Subcutaneous abdominal adipose tissue (tissue), 5 donors: ENCODE results near the gene NPFFR2.

Experiments used
- H3K27ac ChIP-seq: one replicate; pipeline ENCODE4 v1.7.0; 2013; ENCODE audit warnings: low read depth, mild to moderate bottlenecking, inconsistent platforms, low read length, moderate library complexity
- H3K27me3 ChIP-seq, 5 donors: one replicate each; pipeline ENCODE4 v1.7.0; 2013; ENCODE audit warnings: low read length in 5 of 5, inconsistent platforms in 1 of 5; ENCODE audit not compliant: control insufficient read depth in 5 of 5, insufficient read depth in 4 of 5
- H3K36me3 ChIP-seq, 5 donors: one replicate each; pipeline ENCODE4 v1.7.0; 2013; ENCODE audit warnings: low read length in 5 of 5; ENCODE audit not compliant: control insufficient read depth in 5 of 5, insufficient read depth in 5 of 5
- H3K4me1 ChIP-seq, 5 donors: one replicate each; pipeline ENCODE4 v1.7.0; 2013; ENCODE audit warnings: low read length in 5 of 5, mild to moderate bottlenecking in 3 of 5, moderate library complexity in 1 of 5; ENCODE audit not compliant: control insufficient read depth in 5 of 5, insufficient read depth in 5 of 5
- H3K4me3 ChIP-seq, 5 donors: one replicate each; pipeline ENCODE4 v1.7.0; 2013; ENCODE audit warnings: low read length in 5 of 5, low read depth in 1 of 5
- H3K9ac ChIP-seq, 5 donors: one replicate each; pipeline ENCODE4 v1.7.0; 2013; ENCODE audit warnings: low read length in 5 of 5, mild to moderate bottlenecking in 4 of 5, moderate library complexity in 3 of 5
- H3K9me3 ChIP-seq, 5 donors: one replicate each; pipeline ENCODE4 v1.7.0; 2013; ENCODE audit warnings: low read length in 5 of 5; ENCODE audit not compliant: control insufficient read depth in 5 of 5
- donor health status: healthy.
- donor health status: healthy.
- donor health status: healthy.
- donor health status: healthy.
- donor health status: healthy.

Gene NPFFR2

GRCh38 chr4:72031868-72032608, at the start of gene NPFFR2:
Gene NPFFR2, plus strand, starts transcription at chr4:72032000. Its CDS starts 96,592 bp downstream, at chr4:72128592.
- H3K9me3 ChIP-seq = no peaks in the 10 kb centered on the region
- H3K9ac ChIP-seq = no peak within 1 kb of the TSS
- H3K36me3 ChIP-seq = no peaks in the 10 kb centered on the region
- no peak within 1 kb of the TSS for H3K27ac ChIP-seq
- H3K4me1 ChIP-seq = peaks cover 0 to 8% (median 7%) of the 10 kb centered on the region in 5 donors
- peaks cover 5 to 14% (median 11%) of the 10 kb centered on the region in 5 donors for H3K27me3 ChIP-seq
- H3K4me3 ChIP-seq = peak within 1 kb of the TSS in 2 of 5 donors; percentile 26 to 37

GRCh38 chr4:71992571-71993312, 39.1 kb upstream of the NPFFR2 start:
- no peaks in the 10 kb centered on the region for H3K36me3 ChIP-seq
- no peaks in the 10 kb centered on the region for H3K4me1 ChIP-seq
- H3K27ac ChIP-seq = no peak overlapping the region
- H3K9me3 ChIP-seq = peaks cover 0 to 15% (median 5%) of the 10 kb centered on the region in 5 donors
- no peaks in the 10 kb centered on the region for H3K27me3 ChIP-seq
- H3K4me3 ChIP-seq = no peak overlapping the region
- H3K9ac ChIP-seq = no peak overlapping the region

GRCh38 chr4:71994559-71994958, 37.2 kb upstream of the NPFFR2 start:
- H3K4me1 ChIP-seq = no peaks in the 10 kb centered on the region
- no peak overlapping the region for H3K4me3 ChIP-seq
- H3K9ac ChIP-seq = no peak overlapping the region
- H3K9me3 ChIP-seq = peaks cover 0 to 15% (median 5%) of the 10 kb centered on the region in 5 donors
- no peaks in the 10 kb centered on the region for H3K27me3 ChIP-seq
- no peak overlapping the region for H3K27ac ChIP-seq
- H3K36me3 ChIP-seq = no peaks in the 10 kb centered on the region

GRCh38 chr4:71995297-71995696, 36.5 kb upstream of the NPFFR2 start:
- no peak overlapping the region for H3K27ac ChIP-seq
- no peaks in the 10 kb centered on the region for H3K4me1 ChIP-seq
- no peaks in the 10 kb centered on the region for H3K36me3 ChIP-seq
- H3K4me3 ChIP-seq = no peak overlapping the region
- no peaks in the 10 kb centered on the region for H3K27me3 ChIP-seq
- H3K9ac ChIP-seq = no peak overlapping the region
- H3K9me3 ChIP-seq = peaks cover 0 to 15% (median 5%) of the 10 kb centered on the region in 5 donors

- no peaks in the 10 kb centered on the region for H3K9me3 ChIP-seq
- no peak overlapping the region for H3K4me3 ChIP-seq
Measured at GRCh38 chr4:72006586-72006985, 25.2 kb upstream of the NPFFR2 start.

GRCh38 chr4:72011906-72012305, 19.9 kb upstream of the NPFFR2 start:
- Histone ChIP-seq H3K4me3 (no peak overlapping the region), H3K9me3 (no peaks in the 10 kb centered on the region), H3K36me3 (no peaks in the 10 kb centered on the region), H3K27ac (no peak overlapping the region), H3K4me1 (no peaks in the 10 kb centered on the region), H3K27me3 (no peaks in the 10 kb centered on the region), H3K9ac (no peak overlapping the region)

More at GRCh38 chr4:72006586-72006985, 25.2 kb upstream of the NPFFR2 start:
- no peaks in the 10 kb centered on the region for H3K27me3 ChIP-seq
- H3K36me3 ChIP-seq = no peaks in the 10 kb centered on the region
- H3K27ac ChIP-seq = no peak overlapping the region
- no peaks in the 10 kb centered on the region for H3K4me1 ChIP-seq
- H3K9ac ChIP-seq = no peak overlapping the region

GRCh38 chr4:72016011-72016410, 15.8 kb upstream of the NPFFR2 start:
- Histone ChIP-seq H3K9ac (no peak overlapping the region), H3K27ac (no peak overlapping the region), H3K27me3 (no peaks in the 10 kb centered on the region), H3K9me3 (no peaks in the 10 kb centered on the region), H3K4me3 (no peak overlapping the region), H3K4me1 (no peaks in the 10 kb centered on the region), H3K36me3 (no peaks in the 10 kb centered on the region)

GRCh38 chr4:72019688-72020087, 12.1 kb upstream of the NPFFR2 start:
- Histone ChIP-seq H3K36me3 (no peaks in the 10 kb centered on the region), H3K4me3 (no peak overlapping the region), H3K9me3 (peaks cover 0 to 3% (median 0%) of the 10 kb centered on the region in 5 donors), H3K27me3 (no peaks in the 10 kb centered on the region), H3K4me1 (no peaks in the 10 kb centered on the region), H3K9ac (no peak overlapping the region), H3K27ac (no peak overlapping the region)

- Histone ChIP-seq H3K27me3 (no peaks in the 10 kb centered on the region), H3K4me3 (no peak overlapping the region), H3K9ac (no peak overlapping the region), H3K9me3 (peaks cover 0 to 3% (median 0%) of the 10 kb centered on the region in 5 donors), H3K36me3 (no peaks in the 10 kb centered on the region), H3K4me1 (no peaks in the 10 kb centered on the region), H3K27ac (no peak overlapping the region)
Measured at GRCh38 chr4:72022553-72022952, 9.2 kb upstream of the NPFFR2 start.

GRCh38 chr4:72055566-72055965, 23.8 kb downstream of the NPFFR2 start:
- Histone ChIP-seq H3K4me3 (no peak overlapping the region), H3K27me3 (no peaks in the 10 kb centered on the region), H3K9ac (no peak overlapping the region), H3K4me1 (no peaks in the 10 kb centered on the region), H3K27ac (no peak overlapping the region), H3K9me3 (no peaks in the 10 kb centered on the region), H3K36me3 (no peaks in the 10 kb centered on the region)
